NAMALWA (cell line): ENCODE measurements around the gene ECHDC3.
"Not testable (repeated sequence)": the region's sequence is repeated elsewhere in the genome, so short reads cannot be mapped to it uniquely, and the experiment has no call there.

ENCODE experiments used
- DNase-seq: peaks from one replicate; pipeline ENCODE4 v3.0.0-alpha.2; 2015; ENCODE audit warnings: low spot score

The ECHDC3 gene

GRCh38 chr10:11716686-11717085 is 25.5 kb upstream of the ECHDC3 start:
- no peak for DNase-seq

GRCh38 chr10:11719496-11720259 is 22.5 kb upstream of the ECHDC3 start:
- DNase-seq, result no peak

DNA sequence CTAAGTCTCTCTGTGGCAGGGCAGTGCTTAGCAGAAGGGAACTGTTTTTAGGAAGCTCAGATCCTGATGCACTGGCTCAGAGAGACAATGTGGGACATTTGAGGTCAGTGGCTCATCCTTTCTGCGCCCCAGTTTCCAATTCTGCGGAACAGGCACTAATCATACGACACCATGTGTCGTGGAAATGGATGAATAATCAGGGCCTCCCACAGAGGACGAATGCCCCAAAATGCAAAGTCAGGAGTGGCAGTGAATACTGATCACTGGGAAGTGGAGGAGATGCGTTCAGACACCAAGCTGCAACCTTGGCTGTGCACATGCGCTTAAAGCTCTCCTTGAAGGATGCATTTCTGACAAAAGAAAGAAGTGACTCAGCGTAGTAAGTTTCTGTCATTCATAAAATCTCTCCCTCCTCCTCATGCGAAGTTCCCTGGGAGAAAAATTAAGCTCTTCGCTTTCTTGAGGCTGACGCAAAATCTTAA is 21.9 kb upstream of the ECHDC3 start:
- no peak for DNase-seq

- DNase-seq, result no peak
Observed at GRCh38 chr10:11721806-11722205, 20.4 kb upstream of the ECHDC3 start.

GRCh38 chr10:11723359-11723758 is 18.8 kb upstream of the ECHDC3 start:
- DNase-seq, result no peak

- DNase-seq, result peak; percentile 82
Observed at GRCh38 chr10:11724938-11725776, 17.0 kb upstream of the ECHDC3 start.

DNA sequence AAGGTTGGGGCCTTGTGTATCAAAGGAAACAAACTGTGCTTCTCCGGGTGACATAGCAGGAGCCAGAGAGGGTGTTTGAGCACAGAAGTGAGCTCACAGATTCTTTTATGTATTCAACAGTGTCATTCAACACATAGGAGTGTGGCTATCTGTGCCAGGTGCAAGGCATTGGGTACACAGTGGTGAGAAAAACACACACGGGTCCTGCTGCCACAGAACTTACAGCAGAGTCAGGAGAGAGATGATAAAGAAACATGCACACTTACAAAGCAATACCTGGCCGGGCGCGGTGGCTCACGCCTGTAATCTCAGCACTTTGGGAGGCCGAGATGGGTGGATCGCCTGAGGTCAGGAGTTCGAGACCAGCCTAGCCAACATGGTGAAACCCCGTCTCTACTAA is 16.3 kb upstream of the ECHDC3 start:
- no peak for DNase-seq

GRCh38 chr10:11727563-11727962 is 14.6 kb upstream of the ECHDC3 start:
- no peak for DNase-seq

- no peak for DNase-seq
Observed at GRCh38 chr10:11728353-11728752, 13.8 kb upstream of the ECHDC3 start.

DNA sequence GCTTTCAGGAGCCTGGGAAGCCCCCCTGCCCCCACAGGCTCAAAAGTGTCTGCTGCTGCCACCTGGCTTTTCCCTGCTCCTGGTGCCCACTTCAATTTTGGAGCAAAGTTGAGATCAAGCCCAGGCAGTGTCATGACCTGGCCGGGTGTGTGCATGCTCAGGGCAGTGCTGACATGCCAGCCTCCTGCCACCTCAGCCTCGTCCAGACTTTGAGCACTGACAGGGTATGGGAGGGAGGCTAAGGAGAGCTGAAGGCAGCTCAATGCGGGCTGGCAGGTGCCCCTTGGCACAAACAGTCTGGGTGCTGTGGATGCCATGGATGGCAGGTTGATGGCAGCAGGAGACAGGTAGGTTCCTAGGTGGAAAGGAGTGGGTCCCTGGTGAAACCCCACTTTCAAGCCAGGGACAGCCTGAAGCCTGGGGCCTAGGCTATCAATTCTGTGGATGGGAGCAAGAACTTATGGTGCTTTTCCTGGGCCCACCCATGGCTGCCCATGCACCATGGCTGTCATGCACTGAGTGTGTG is 12.3 kb upstream of the ECHDC3 start:
- DNase-seq, result no peak

GRCh38 chr10:11730779-11731178 is 11.4 kb upstream of the ECHDC3 start:
- no peak for DNase-seq

GRCh38 chr10:11736767-11737166 is 5.4 kb upstream of the ECHDC3 start:
- not testable (repeated sequence) for DNase-seq

- not testable (repeated sequence) for DNase-seq
Observed at GRCh38 chr10:11737258-11738032, 4.7 kb upstream of the ECHDC3 start.

- no peak for DNase-seq
Observed at GRCh38 chr10:11740907-11741306, 1.3 kb upstream of the ECHDC3 start.

DNA sequence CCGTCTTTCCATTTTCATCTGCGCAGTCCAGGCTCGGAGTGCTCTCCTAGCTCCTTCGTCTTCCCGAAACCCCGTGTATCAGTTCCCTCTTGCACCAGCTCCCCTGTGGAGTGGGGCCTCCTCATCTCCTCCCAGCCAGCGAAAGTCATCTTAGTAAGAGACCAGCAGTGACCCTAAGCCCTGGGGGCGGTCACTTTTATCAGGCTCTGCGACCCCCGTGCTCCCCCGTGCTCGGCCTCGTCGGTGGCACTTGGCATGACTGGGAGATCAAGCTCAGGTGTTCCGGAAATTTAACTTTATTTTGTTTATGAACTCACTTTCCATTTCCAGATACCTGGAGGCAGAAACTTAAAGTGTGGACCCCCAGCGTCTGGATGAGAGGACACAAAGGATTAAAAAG is 574 bp upstream of the ECHDC3 start:
- no peak for DNase-seq

- DNase-seq, result no peak
Observed at GRCh38 chr10:11742779-11743298, 657 bp downstream of the ECHDC3 start.

GRCh38 chr10:11743461-11744338 is 1.5 kb downstream of the ECHDC3 start:
- no peak for DNase-seq

- DNase-seq, result no peak
Observed at GRCh38 chr10:11745045-11745444, 2.9 kb downstream of the ECHDC3 start.

DNA sequence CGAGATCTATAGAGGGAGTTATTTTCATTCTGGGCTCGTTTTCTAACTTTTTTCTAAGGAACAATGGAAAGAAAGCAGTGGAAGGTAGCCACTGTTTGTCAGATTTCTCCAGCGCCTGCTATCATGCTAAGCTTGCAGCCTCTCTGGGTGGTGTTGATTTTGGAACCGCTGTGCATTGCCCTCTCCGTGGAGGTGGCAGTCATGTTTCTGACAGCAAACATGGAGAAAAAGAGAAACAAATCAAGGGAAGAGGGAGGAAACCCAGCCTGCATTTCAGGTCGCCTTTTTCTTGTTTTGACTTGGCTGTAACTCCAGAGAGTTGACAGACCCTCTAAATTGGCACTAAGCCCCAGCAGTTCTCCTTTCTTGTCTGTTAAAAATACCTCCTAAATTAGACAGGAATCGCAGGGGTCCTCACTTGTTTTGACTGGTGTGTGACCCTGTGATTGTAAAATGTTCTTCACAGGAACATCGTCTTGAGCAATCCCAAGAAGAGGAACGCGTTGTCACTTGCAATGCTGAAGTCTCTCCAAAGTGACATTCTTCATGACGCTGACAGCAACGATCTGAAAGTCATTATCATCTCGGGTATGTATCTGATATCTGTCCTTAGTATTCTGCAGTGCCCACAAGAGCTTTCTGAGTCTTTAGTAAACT is 4.8 kb downstream of the ECHDC3 start:
- no peak for DNase-seq

GRCh38 chr10:11748866-11749265 is 6.7 kb downstream of the ECHDC3 start:
- DNase-seq, result no peak
